ENCODE data around the gene CIAO2B. TPM values are rescaled to one million over a fixed set of nuclear protein-coding genes. Genes with fewer than 3 reads are reported as not detected.
"Not testable (repeated sequence)": the region's sequence is repeated elsewhere in the genome, so short reads cannot be mapped to it uniquely, and the experiment has no call there.

CIAO2B gene
- total RNA-seq, 1 donor from 2014 or later: 162 TPM

- DNase-seq (ENCODE audit: low spot score): no peak
- Mint-ChIP-seq H3K4me1 (ENCODE audit: low read depth) (peaks cover 23% of the 10 kb centered on the region), H3K27ac (no peak overlapping the region), H3K9me3 (peaks cover 8% of the 10 kb centered on the region), H3K36me3 (ENCODE audit: low read depth) (no peaks in the 10 kb centered on the region), H3K4me3 (no peak overlapping the region), H3K27me3 (ENCODE audit: insufficient read depth) (peaks cover 27% of the 10 kb centered on the region)
- intact Hi-C loops (cut with micrococcal nuclease): loop anchor here (5.0 kb wide), 2 partner anchors 150 to 465 kb away; partner anchors contain the start of gene ZDHHC1
Measured at GRCh38 chr16:66952430-66953110, 18.4 kb upstream of the CIAO2B start.

- Mint-ChIP-seq H3K9me3 (peaks cover 8% of the 10 kb centered on the region), H3K27me3 (ENCODE audit: insufficient read depth) (peaks cover 27% of the 10 kb centered on the region), H3K27ac (no peak overlapping the region), H3K36me3 (ENCODE audit: low read depth) (no peaks in the 10 kb centered on the region), H3K4me1 (ENCODE audit: low read depth) (peaks cover 29% of the 10 kb centered on the region), H3K4me3 (no peak overlapping the region)
- intact Hi-C loops (cut with micrococcal nuclease): loop anchor here (5.0 kb wide), 2 partner anchors 151 to 466 kb away; partner anchors contain the start of gene ZDHHC1
- DNase-seq (ENCODE audit: low spot score): no peak
Measured at GRCh38 chr16:66950971-66951790, 17.0 kb upstream of the CIAO2B start.

GRCh38 chr16:66950437-66950836 lies 16.2 kb upstream of the CIAO2B start:
- H3K36me3 Mint-ChIP-seq (ENCODE audit: low read depth): no peaks in the 10 kb centered on the region
- intact Hi-C loops (cut with micrococcal nuclease): loop anchor here (5.0 kb wide), 2 partner anchors 152 to 467 kb away; partner anchors contain the start of gene ZDHHC1
- peaks cover 27% of the 10 kb centered on the region for H3K27me3 Mint-ChIP-seq (ENCODE audit: insufficient read depth)
- peaks cover 8% of the 10 kb centered on the region for H3K9me3 Mint-ChIP-seq
- no peak overlapping the region for H3K4me3 Mint-ChIP-seq
- DNase-seq (ENCODE audit: low spot score): no peak
- peak overlapping the region; percentile 22 for H3K27ac Mint-ChIP-seq
- peaks cover 29% of the 10 kb centered on the region for H3K4me1 Mint-ChIP-seq (ENCODE audit: low read depth)

- Mint-ChIP-seq H3K27me3 (ENCODE audit: insufficient read depth) (peaks cover 27% of the 10 kb centered on the region), H3K4me1 (ENCODE audit: low read depth) (peaks cover 29% of the 10 kb centered on the region), H3K9me3 (peaks cover 8% of the 10 kb centered on the region), H3K4me3 (peak overlapping the region; percentile 40), H3K36me3 (ENCODE audit: low read depth) (no peaks in the 10 kb centered on the region), H3K27ac (no peak overlapping the region)
- intact Hi-C loops (cut with micrococcal nuclease): no loop called here
- DNase-seq (ENCODE audit: low spot score): no peak
Measured at GRCh38 chr16:66949472-66949871, 15.3 kb upstream of the CIAO2B start.

GRCh38 chr16:66948837-66949225 lies 14.6 kb upstream of the CIAO2B start:
- intact Hi-C loops (cut with micrococcal nuclease): no loop called here
- peaks cover 8% of the 10 kb centered on the region for H3K9me3 Mint-ChIP-seq
- H3K27ac Mint-ChIP-seq: no peak overlapping the region
- H3K4me1 Mint-ChIP-seq (ENCODE audit: low read depth): peaks cover 25% of the 10 kb centered on the region
- peaks cover 3% of the 10 kb centered on the region for H3K36me3 Mint-ChIP-seq (ENCODE audit: low read depth)
- H3K27me3 Mint-ChIP-seq (ENCODE audit: insufficient read depth): peaks cover 24% of the 10 kb centered on the region
- H3K4me3 Mint-ChIP-seq: peak overlapping the region; percentile 87
- no peak for DNase-seq (ENCODE audit: low spot score)

- Mint-ChIP-seq H3K4me3 (peak overlapping the region; percentile 87), H3K27ac (no peak overlapping the region), H3K4me1 (ENCODE audit: low read depth) (peaks cover 24% of the 10 kb centered on the region), H3K27me3 (ENCODE audit: insufficient read depth) (peaks cover 21% of the 10 kb centered on the region), H3K9me3 (peaks cover 8% of the 10 kb centered on the region), H3K36me3 (ENCODE audit: low read depth) (peaks cover 3% of the 10 kb centered on the region)
- intact Hi-C loops (cut with micrococcal nuclease): no loop called here
- no peak for DNase-seq (ENCODE audit: low spot score)
Measured at GRCh38 chr16:66948134-66948836, 14.1 kb upstream of the CIAO2B start.

- intact Hi-C loops (cut with micrococcal nuclease): loop anchor here (1.0 to 2.0 kb wide), 6 partner anchors 13 to 301 kb away; partner anchors contain the start of genes CIAO2B, FBXL8, SLC9A5 and TRADD
- peaks cover 24% of the 10 kb centered on the region for H3K4me1 Mint-ChIP-seq (ENCODE audit: low read depth)
- no peak overlapping the region for H3K27ac Mint-ChIP-seq
Measured at GRCh38 chr16:66947302-66948065, 13.3 kb upstream of the CIAO2B start.

GRCh38 chr16:66946974-66947301 lies 12.7 kb upstream of the CIAO2B start:
- no peak overlapping the region for H3K27ac Mint-ChIP-seq

More at GRCh38 chr16:66947302-66948065, 13.3 kb upstream of the CIAO2B start:
- Mint-ChIP-seq H3K36me3 (ENCODE audit: low read depth) (peaks cover 6% of the 10 kb centered on the region), H3K9me3 (peaks cover 8% of the 10 kb centered on the region), H3K4me3 (peak overlapping the region; percentile 87), H3K27me3 (ENCODE audit: insufficient read depth) (peaks cover 19% of the 10 kb centered on the region)
- peak; percentile 78 for DNase-seq (ENCODE audit: low spot score)

GRCh38 chr16:66946541-66946940 lies 12.3 kb upstream of the CIAO2B start:
- DNase-seq (ENCODE audit: low spot score): no peak
- H3K9me3 Mint-ChIP-seq: peaks cover 4% of the 10 kb centered on the region
- H3K36me3 Mint-ChIP-seq (ENCODE audit: low read depth): peaks cover 6% of the 10 kb centered on the region
- H3K27me3 Mint-ChIP-seq (ENCODE audit: insufficient read depth): peaks cover 19% of the 10 kb centered on the region
- peaks cover 24% of the 10 kb centered on the region for H3K4me1 Mint-ChIP-seq (ENCODE audit: low read depth)
- H3K27ac Mint-ChIP-seq: no peak overlapping the region
- intact Hi-C loops (cut with micrococcal nuclease): loop anchor here (2.0 kb wide), 2 partner anchors 208 to 238 kb away; no protein-coding TSS in a partner anchor
- H3K4me3 Mint-ChIP-seq: no peak overlapping the region

More at GRCh38 chr16:66946974-66947301, 12.7 kb upstream of the CIAO2B start:
- Mint-ChIP-seq H3K9me3 (peaks cover 8% of the 10 kb centered on the region), H3K4me3 (no peak overlapping the region), H3K4me1 (ENCODE audit: low read depth) (peaks cover 24% of the 10 kb centered on the region), H3K27me3 (ENCODE audit: insufficient read depth) (peaks cover 19% of the 10 kb centered on the region), H3K36me3 (ENCODE audit: low read depth) (peaks cover 6% of the 10 kb centered on the region)
- DNase-seq (ENCODE audit: low spot score): no peak
- intact Hi-C loops (cut with micrococcal nuclease): loop anchor here (1.0 to 2.0 kb wide), 6 partner anchors 13 to 301 kb away; partner anchors contain the start of genes CIAO2B, FBXL8, SLC9A5 and TRADD

- H3K4me3 Mint-ChIP-seq: no peak overlapping the region
- peaks cover 19% of the 10 kb centered on the region for H3K27me3 Mint-ChIP-seq (ENCODE audit: insufficient read depth)
- no peak overlapping the region for H3K27ac Mint-ChIP-seq
- DNase-seq (ENCODE audit: low spot score): no peak
- no peaks in the 10 kb centered on the region for H3K9me3 Mint-ChIP-seq
- intact Hi-C loops (cut with micrococcal nuclease): loop anchor here (2.0 kb wide), 2 partner anchors 209 to 239 kb away; no protein-coding TSS in a partner anchor
- peaks cover 24% of the 10 kb centered on the region for H3K4me1 Mint-ChIP-seq (ENCODE audit: low read depth)
- peaks cover 7% of the 10 kb centered on the region for H3K36me3 Mint-ChIP-seq (ENCODE audit: low read depth)
Measured at GRCh38 chr16:66945939-66946338, 11.7 kb upstream of the CIAO2B start.

GRCh38 chr16:66944971-66945370 lies 10.8 kb upstream of the CIAO2B start:
- intact Hi-C loops (cut with micrococcal nuclease); DNase-seq (ENCODE audit: low spot score); H3K4me3 Mint-ChIP-seq; H3K27ac Mint-ChIP-seq; H3K36me3 Mint-ChIP-seq (ENCODE audit: low read depth); H3K9me3 Mint-ChIP-seq: not testable (repeated sequence)
- peaks cover 16% of the 10 kb centered on the region for H3K4me1 Mint-ChIP-seq (ENCODE audit: low read depth)
- H3K27me3 Mint-ChIP-seq (ENCODE audit: insufficient read depth): peaks cover 19% of the 10 kb centered on the region

- peaks cover 16% of the 10 kb centered on the region for H3K4me1 Mint-ChIP-seq (ENCODE audit: low read depth)
- H3K27ac Mint-ChIP-seq: no peak overlapping the region
- no peaks in the 10 kb centered on the region for H3K9me3 Mint-ChIP-seq
- DNase-seq (ENCODE audit: low spot score): no peak
- no peak overlapping the region for H3K4me3 Mint-ChIP-seq
- peaks cover 10% of the 10 kb centered on the region for H3K27me3 Mint-ChIP-seq (ENCODE audit: insufficient read depth)
- peaks cover 7% of the 10 kb centered on the region for H3K36me3 Mint-ChIP-seq (ENCODE audit: low read depth)
- intact Hi-C loops (cut with micrococcal nuclease): no loop called here
Measured at GRCh38 chr16:66944054-66944441, 9.8 kb upstream of the CIAO2B start.
